22Rv1 (cell line): Measurements from ENCODE around the gene CFAP54.

Experiments
- H3K27ac ChIP-seq: fragments of 450-650 bp; 2 replicates; pipeline ENCODE4 v1.5.1; 2017
- ZFX ChIP-seq: fragments of 450-650 bp; IDR thresholded peaks from 2 replicates; pipeline ENCODE4 v1.6.1; 2017; ENCODE audit warnings: antibody characterized with exemption, borderline replicate concordance
- TF ChIP-seq, protein P1 (sequence below): fragments of 450-650 bp; IDR thresholded peaks from 2 replicates; pipeline ENCODE4 v1.5.1; 2017; ENCODE audit warnings: mild to moderate bottlenecking

CFAP54 gene

DNA sequence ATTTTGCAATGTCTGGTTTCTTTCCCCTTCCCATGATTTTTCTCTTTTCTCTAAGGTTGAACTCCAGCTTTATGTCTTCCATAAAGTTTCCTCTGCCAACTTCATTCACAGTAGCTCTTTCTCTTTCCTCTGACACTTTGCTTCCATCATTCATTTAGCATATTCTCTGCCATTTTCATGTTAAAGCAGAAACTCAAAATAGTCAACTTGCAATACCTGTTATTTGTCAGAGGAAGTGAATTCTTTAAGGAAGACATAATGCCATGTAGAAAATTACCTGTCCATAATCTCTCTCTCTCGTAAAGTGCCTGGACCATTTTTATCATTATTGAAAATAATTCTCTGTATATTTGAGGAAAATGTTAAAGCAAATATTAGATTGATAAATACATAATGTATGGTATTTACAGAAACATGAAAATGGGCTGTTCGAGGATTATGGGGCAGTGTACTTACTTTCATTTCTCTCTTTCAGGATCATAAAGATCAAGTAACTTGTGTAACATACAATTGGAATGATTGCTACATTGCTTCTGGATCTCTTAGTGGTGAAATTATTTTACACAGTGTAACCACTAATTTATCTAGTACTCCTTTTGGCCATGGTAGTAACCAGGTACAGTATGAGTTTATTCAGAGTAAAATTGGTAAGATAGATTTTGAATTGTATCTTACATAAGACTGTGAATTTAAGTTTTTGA lies 430.3 kb downstream of the CFAP54 start:
- no peak overlapping the region for H3K27ac ChIP-seq
- TF ChIP-seq, protein P1, sequence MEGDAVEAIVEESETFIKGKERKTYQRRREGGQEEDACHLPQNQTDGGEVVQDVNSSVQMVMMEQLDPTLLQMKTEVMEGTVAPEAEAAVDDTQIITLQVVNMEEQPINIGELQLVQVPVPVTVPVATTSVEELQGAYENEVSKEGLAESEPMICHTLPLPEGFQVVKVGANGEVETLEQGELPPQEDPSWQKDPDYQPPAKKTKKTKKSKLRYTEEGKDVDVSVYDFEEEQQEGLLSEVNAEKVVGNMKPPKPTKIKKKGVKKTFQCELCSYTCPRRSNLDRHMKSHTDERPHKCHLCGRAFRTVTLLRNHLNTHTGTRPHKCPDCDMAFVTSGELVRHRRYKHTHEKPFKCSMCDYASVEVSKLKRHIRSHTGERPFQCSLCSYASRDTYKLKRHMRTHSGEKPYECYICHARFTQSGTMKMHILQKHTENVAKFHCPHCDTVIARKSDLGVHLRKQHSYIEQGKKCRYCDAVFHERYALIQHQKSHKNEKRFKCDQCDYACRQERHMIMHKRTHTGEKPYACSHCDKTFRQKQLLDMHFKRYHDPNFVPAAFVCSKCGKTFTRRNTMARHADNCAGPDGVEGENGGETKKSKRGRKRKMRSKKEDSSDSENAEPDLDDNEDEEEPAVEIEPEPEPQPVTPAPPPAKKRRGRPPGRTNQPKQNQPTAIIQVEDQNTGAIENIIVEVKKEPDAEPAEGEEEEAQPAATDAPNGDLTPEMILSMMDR, result no peak
- no peak for TF ChIP-seq ZFX
